NCI-H510A (cell line): ENCODE results near the gene SCCPDH.
A peak's percentile ranks its signal among the peaks of the same experiment; 100 is the strongest.

Experiments used
- DNase-seq: peaks from one replicate; lab custom pipeline; 2025; lab: John Stamatoyannopoulos, UW

SCCPDH gene

DNA sequence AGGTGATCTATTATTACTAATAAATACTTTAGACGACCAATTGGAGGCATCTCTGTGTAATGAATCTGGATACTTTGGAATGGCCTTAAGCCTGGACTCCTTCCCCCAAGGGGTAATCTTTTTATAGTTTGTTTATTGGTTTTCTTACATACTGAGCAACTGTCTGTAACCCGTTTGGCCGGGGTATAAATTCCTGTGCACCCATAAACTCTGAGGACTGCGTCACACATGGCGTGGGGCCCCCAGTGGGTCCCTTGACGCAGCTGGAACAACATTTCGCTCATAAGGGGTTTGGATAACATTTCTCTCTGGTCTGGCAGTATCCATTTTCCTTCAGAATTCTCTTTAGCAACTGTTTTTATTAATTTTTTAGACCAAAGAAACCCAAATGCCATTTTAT, 26.5 kb downstream of the SCCPDH start:
- no peak for DNase-seq

DNA sequence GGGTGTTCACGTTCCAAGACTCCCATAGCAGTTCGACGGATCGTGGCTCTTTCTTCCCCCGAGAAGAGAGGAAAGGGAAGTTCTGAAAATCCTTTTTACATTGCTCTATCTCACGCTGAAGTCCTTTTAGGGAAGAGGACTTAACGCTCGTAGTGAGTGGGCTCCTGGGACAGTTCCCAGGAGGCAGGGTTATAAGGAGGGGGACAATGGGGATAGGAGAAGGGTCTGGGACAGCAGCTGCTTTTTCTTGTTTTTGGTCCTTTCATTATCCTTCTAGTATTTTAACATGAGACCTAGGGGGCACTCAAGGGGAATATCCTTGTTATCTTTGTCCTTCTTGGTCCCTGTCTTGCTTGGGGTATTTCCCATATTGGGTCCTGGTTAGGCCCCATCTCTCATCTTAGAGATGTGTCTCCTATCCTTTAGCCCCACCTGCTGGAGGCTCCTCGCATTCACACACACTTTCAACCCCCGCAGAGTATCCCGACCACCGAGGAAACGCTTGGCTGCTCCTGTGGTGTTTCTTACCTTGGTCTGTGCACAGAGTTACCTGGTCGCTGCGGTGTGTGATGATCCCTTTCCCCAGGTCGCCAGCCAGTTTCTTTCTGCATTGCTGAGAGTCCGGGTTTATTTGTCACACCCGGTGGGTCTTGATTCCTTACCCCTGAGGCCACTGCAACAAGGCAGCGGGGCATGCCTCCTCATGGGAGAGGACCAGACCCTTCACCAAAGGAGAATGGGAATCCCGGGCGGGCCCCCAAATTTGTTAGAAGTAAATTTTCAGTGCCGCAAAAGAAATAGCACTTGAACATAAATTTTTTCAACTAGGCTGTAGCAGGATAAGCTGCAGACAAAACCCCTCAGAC, 29.7 kb downstream of the SCCPDH start:
- DNase-seq: no peak

DNA sequence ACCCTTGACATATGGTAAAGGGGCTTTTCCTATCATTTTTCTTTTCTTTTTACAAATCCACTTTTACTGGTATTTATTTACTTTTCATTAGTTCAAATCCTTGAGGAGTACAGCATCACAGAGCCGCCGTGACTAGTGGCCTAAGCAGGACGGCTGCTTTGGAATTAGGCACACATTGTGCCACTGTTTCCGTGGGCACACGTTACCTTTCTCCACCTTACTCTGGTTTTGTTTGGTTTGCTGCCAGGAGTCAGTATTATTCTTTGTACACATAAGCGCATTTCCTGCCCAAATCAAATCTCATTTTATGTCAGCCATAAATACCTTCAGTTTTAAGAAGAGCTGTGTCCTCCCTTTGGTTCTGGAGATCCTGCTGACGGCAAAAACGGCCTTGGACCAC, 31.2 kb downstream of the SCCPDH start:
- no peak for DNase-seq

DNA sequence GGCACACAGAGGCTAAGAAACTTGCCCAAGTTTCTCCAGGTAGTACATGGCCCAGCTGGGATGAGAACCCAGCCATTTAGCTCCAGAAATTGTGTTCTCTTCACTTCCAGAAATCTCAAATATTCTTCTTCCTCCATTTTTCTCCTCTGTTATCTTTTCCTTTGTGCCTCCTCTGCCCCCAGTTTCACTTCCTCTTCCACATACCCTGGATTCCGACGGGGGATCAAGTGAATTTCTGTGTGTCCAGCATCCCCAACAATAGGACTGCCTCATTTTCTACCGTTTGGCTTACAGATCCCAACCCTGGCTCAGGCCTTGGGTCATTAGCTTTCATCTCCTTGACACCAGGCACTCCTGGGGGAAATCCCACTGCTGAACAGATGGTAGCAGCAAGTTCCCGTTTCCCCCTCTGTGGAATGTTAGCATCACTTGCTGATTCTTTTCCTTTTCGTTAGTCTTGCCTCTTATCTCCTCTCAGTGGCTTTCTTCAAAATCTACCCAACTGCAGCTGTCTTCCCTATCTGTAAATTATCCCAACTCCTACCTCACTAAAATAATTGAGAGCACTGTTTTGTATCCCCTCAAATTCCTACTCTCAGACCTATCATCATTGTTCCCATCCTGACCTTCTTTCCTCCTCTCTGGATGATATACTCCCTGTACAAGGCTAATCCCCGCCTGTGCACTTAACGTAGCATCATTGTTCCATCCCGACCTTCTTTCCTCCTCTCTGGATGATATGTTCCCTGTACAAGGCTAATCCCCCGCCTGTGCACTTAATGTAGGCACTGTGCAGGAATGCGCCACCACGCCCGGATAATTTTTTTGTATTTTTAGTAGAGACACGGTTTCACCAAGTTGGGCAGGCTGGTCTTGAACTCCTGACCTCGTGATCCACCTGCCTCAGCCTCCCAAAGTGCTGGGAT, 36.5 kb downstream of the SCCPDH start:
- no peak for DNase-seq

DNA sequence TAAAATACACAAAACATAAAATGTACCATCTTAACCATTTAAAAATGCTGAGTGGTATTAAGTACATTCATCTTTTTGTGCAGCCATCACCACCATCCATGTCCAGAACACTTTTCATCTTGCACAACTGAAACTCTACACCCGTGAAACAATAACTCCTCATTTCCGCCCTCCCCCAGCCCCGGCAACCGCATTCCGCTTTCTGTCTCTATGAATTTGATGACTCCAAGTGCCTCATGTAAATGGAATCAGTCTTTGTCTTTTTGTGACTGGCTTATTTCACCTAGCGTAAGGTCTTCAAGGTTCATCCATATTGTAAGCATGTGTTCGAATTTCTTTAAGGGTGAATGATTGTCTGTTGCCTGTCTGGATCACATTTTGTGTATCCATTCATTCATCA, 37.2 kb downstream of the SCCPDH start:
- DNase-seq: no peak

DNA sequence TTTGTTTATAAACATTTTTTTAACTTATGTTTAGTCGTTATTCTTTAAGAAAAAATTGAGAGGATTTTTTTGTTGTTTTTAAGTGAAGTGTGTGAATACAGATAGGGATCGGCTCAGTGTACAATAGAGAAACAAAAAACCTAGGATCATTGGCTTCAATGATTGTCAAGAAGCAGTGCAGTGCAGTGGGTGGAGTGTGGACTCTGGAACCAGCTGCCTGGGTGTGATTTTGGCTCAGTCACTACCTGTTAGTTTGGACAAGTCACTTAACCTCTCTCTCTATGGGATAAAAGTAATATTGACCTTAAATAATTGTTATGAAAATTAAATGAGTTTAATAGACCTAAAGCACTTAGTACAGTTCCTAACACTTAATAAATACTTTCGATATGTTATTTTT, 41.3 kb downstream of the SCCPDH start:
- DNase-seq: no peak

DNA sequence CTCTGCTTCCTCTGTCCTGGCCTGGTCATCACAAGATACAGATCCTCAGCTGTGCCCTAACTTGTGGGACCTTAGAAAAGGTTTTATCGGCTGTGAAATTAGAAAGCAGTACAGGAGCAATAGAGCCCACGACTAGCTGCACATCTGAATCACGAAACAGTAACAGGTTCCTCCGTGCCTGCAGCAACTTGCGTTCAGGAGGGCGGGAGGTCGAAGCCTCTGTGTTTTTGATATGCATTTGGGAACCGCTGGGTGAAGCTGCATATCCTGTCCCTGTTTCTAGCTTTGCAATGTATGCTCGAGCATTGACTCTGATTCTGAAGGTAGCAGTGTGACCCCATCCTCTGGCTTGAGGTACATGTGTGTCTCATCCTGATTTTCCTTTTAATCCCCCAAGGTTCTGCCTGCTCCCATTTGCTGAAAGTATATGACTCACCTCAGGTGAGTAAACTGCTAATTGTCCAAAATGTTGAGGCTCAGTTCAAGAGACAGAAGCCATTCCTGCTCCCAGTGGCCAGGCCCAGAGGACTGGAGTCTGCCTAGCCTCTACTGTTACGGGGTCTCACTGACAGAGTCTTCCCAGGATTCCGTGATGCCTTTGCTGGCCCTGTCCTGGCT, 44.3 kb downstream of the SCCPDH start:
- DNase-seq: no peak

DNA sequence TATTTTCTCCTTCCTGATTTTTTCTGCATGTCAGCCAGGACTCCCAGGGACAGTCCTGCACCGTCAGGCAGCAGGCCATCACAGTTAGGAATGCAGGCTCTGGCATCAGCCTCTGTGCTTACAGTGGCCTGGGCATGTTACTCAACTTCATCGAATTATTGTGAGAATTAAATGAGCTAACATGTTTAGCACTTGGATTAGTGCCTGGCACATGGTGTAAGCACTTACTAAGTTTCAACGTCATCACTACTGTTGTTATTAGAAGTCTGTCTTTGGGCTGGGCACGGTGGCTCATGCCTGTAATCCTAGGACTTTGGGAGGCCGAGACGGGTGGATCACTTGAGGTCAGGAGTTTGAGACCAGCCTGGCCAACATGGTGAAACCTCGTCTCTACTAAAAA, 45.1 kb downstream of the SCCPDH start:
- no peak for DNase-seq

DNA sequence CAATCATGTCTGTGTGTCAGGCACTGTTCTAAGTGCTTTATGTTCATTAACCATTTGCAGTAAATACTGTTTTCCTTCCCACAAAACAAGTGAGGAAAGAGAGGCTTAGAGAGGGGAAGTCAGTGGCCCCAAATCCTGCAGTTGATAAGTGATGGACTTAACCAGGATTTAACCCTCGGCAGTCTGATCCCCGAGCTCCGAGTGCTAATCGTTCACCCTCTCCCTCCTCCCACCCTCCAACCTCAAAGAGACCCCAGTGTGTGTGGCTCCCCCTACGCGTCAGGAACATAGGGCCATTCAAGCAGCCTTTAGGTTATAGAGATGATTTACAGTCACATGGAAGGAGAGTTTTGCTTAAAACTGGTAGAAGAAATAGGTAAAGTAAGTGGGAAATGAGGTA, 47.2 kb downstream of the SCCPDH start:
- no peak for DNase-seq

DNA sequence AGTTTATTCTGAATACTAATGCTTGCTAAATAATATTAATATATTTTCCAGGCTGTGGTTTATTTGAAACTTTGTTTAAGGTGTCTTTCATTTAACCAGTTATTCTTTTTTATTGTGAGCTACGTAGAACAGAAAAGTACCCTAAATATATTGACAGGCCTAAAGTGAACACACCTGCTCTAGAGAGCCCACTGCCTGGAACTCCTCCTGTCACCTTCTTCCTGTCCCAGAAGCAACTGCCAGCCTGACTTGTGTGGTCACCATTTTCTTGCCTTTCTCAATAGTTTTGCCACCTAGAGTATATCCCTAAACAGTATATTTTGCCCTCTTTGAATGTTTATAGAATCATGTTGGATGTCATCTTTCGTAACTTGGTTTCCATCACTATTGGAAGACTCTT, 48.5 kb downstream of the SCCPDH start:
- DNase-seq: no peak

DNA sequence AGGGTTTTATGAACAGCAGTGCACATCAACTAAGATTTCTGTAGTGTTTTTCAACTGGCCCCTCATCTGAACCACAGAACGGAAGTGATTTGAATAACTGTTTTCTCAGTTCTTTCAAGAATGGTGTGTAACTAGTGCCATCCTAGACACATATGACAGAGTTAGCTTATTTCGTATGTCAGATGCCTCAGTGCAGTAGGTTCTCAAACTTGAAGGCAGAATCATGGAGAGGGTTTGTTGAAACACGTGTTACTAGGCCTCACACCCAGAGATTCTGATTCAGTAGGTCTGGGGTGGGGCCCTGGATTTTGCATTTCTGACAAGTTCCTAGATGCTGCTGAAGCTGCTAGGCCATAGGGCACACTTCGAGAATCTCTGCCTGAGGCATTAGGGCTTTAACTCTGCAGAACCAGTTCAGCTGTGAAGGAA, 49.0 kb downstream of the SCCPDH start:
- DNase-seq: no peak

DNA sequence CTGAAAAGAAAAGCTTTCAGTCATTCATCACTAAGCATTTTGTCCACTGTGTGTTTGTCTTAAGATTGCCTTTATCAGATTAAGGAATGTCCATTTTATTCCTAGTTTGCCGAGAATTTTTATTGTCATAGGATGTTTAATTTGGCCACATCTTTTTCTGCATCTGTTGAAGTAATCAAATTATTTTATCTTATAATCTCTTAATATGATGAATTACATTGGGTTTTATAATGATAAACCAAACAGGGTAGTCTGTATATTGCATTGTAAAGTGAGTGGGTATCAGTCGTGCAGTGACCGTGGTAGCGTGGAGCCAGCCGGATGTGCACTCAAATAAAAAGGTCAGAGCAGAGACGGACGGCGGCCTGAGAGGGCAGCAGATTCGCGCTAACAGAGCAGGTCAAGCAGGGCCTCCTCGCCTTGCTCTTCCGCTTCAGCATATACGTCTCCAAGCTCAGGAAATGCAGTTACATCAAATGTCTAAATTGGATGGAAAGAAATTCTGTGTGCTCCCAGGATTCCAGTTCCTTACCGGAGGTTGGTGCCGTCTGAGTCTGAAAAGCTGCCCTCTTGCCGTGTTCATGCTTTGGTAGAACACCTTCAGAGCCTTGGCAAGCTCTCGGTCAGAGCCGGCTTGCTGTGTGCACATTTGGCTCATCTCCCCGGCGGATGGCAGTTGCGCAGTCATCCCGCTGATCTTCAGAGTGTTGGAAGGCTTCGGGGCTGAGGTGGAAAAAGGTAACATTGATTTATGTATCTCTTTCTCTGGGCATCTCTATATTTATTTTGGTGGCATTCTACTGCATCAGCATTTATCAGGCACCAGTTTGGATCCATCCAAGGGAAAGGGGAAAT, 51.5 kb downstream of the SCCPDH start:
- DNase-seq: no peak

DNA sequence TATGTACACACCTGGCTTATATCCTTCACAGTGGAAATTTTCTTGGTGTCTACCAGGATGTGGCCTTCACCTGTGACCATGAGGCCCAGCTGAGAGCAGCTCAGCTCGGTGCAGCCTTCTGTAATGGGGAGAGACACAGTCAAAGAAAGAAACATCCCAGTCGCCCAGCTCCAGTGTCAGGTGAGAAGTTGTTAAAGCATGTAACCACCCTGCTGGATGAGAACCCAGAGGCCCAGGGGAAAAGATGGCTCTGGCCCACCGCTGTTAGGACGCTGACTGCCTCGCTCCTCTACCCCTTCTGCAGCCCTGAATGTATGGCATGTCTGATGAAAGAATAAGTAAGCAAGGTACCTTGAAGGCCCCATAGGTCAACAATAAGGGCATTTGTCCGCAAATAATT, 52.7 kb downstream of the SCCPDH start:
- no peak for DNase-seq

DNA sequence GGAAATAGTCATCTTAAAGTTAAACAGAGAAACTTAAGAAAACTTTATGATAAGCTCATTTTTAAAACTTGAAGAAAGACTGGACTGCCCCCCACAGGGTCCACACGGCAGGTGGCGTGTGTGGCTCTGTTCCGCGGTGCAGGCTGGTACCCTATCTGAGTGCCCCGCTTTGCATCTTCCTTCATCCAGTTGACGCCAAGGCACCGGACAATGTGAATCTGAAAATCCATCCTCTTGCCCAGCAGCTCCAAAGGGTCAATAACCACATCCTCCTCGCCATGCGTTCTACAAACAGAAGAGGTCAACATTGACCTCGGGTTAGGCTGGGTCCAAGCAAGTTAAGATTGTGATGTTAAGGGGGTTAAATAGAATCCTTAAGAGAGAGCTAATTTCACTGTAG, 54.5 kb downstream of the SCCPDH start:
- DNase-seq: no peak

DNA sequence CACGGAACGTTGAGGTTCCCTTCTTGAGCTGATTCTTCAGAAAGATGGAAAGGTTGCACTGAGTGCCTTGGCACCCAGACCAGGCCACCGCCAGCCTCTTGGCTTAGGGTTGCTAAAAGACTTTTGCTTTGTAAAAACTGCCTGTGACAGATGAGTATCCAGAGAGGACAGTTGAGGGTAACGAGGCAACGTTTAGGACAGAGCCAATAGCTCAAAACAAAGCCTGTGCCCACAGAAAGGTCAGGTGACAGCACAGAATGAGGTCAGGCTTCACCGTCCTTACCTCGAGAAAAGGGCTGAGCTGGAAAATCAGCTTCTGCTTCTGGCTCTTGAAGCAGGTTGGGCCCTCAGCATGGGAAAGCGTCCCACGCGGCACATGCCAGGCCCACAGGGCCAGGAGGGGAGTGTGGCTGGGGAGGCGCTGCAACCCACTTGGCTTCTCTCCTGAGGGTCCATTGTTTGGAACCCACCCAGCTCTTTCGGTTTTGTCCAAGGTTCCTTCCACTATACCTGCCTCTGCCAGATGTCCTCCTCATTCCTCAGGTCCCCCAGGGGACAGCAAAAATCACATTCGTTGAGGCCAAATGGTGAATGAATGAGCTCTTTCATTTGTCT, 55.5 kb downstream of the SCCPDH start:
- no peak for DNase-seq

DNA sequence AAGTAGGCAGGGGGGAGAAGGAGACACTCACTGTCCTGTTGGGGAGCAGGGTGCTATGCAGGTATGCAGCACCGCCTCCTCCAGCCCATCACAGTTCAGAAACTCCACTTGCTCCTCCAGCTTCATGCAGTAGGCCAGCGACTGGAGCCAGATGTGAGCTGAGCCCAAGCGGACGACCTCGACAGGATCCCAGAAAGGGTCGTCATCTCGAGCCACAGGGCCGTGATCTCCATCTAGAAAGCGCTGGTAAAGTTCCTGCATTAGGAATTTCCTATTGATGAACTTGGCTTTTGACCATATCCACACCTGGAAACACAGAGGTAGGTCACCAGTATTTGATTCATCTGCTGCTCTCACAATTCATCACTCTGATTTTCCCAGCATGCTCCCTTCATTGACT, 56.1 kb downstream of the SCCPDH start:
- DNase-seq: no peak

DNA sequence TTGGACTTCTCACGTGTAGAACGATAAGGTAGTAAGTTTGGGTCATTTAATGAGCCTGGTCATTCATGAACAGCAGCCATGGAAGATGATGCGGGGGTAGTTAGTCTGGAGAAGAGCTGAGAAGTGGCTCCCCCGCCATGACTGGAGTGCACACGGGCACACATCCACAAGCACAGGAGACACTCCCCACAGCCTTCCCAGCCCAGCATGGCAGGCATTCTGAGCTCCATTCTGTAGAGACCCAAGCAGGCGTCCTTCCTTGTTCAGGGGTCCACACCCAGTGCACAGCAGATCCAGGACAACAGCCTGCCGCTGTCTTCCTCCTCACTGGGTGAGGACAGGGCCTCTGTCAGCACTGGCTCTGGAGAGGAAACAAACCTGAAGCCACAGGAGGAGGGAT, 57.0 kb downstream of the SCCPDH start:
- DNase-seq: no peak

DNA sequence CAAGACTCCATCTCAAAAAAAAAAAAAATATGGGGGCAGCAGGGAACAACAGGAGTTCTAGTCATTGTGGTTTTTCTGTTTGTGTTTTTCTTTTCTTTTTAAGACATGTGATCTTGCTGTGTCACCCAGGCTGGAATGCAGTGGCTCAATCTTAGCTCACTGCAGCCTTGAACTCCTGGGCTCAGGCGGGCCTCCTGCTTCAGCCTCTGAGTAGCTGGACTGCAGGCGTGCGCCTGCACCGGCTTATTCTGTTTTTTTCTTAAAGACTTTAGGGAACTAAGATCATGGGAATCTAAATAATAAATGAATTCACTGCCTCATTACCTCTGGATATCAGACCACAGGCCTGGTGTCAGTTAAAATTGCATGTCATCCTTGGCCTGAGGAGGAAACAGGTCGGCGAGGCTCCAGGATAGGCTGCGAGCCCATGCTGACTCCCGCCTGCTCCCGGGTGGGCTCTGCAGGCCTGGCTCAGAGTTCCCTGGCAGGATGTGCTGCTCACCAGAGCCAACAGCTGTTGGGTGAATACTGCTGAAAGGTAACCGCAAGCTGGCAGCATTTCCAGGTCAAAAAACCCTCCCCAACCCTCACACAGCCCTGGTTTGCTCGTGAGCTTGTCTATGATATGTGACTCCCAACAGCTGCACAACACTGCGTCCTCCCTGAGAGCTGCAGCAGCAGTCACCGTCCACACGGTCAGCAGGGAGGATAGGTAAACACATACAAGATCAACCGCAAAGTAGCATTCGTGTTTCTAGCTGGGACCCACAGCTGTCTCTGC, 58.1 kb downstream of the SCCPDH start:
- peak; percentile 68 for DNase-seq

DNA sequence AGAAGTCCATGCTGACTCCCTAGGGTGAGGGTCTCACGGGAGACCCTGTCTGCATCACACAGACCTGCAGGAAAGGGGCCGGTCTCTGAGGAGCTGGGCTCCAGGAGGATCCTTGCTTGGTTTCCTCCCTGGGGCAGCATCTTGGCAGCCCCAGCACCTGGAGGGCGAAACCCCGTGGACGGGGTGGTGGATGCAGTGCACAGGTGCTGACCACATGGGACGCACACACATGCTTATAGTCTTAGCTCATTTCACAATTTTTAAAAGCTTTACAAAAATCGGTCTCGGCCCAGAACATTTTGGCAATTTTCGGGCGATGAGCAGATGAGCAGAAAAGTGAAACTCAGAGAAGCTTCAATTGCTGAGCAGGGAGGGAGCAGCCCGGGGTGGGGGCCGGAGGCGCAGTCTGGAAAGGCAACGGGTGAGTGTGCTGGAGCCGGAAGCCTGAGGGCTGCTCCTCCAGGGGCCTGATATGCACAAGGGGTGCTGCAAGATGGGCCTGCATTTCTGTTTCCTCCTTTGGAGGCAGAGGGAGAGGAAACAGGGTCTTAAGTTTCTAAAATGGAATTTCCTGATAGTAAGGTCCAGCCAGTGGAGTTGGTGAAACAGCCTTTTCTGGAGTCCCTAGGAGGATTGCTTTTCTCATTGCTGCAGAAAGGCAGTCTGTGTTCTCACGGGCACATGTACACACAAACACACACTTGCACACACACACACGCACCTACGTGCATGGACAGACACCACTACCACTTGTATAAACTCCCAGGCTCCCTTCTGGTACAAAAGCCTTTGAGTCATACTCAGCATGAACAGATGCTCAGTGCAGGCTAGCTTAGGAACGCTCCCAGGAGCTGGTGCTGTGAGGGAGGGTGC, 60.6 kb downstream of the SCCPDH start:
- no peak for DNase-seq
